ENCODE measurements around the gene CHCHD6. TPM values are rescaled to one million over a fixed set of nuclear protein-coding genes. Genes with fewer than 3 reads are reported as not detected.

The CHCHD6 gene
- total and polyA plus RNA-seq, 2 of the 4 experiments (the other 2 are of a cell fraction), result 18.8 to 28.9 TPM

DNA sequence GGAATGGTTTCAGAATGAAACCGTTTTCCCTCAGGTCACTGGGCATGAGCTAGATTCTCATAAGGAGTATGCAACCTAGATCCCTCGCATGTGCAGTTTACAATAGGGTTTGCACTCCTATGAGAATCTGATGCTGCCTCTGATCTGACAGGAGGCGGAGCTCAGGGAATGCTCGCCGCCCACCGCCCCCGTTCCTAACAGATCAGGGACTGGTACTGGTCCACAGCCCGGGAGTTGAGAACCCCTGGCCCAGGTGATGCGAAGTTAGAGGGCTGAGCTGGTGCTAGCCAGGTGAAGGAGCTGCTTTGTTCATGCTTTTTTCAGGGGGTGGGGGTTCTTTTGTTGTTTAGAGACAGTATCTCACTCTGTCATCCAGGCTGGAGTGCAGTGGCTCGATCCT, 263.3 kb downstream of the CHCHD6 start:
- Histone ChIP-seq H3K4me1 (ENCODE audit: control insufficient read depth, insufficient read depth, low read length) (peaks cover 12% of the 10 kb centered on the region), H3K18ac (ENCODE audit: low read depth, low read length) (no peak overlapping the region), H3K9ac (ENCODE audit: low read depth, low read length) (no peak overlapping the region), H3K9me1 (ENCODE audit: insufficient read depth, low read length) (peaks cover 5% of the 10 kb centered on the region), H2BK20ac (ENCODE audit: low read depth, low read length) (no peak overlapping the region), H4K8ac (ENCODE audit: low read depth in 2 of 2, low read length in 2 of 2) (no peak overlapping the region), H2BK15ac (ENCODE audit: low read depth, low read length) (no peak overlapping the region), H3K4me3 (ENCODE audit: insufficient read depth, low read depth, low read length) (no peak overlapping the region), H3K27me3 (ENCODE audit: control insufficient read depth, insufficient read depth, low read length) (no peaks in the 10 kb centered on the region; the same call in 1 of the 2 replicates), H3K4me2 (ENCODE audit: low read depth, low read length) (no peak overlapping the region), H3K79me1 (ENCODE audit: low read depth in 1 of 2, low read length in 2 of 2) (no peaks in the 10 kb centered on the region), H2AFZ (replicated peaks; ENCODE audit: low read length, poor library complexity) (no peak overlapping the region), H2BK5ac (ENCODE audit: low read depth, low read length, poor library complexity, severe bottlenecking) (no peak overlapping the region), H3K14ac (replicated peaks; ENCODE audit: low read depth, low read length) (no peak overlapping the region), H2BK120ac (ENCODE audit: low read depth, low read length) (no peak overlapping the region), H2AK5ac (ENCODE audit: low read depth, low read length) (no peak overlapping the region), H4K20me1 (ENCODE audit: insufficient read depth, low read length) (no peaks in the 10 kb centered on the region), H3K4ac (ENCODE audit: low read depth, low read length) (no peak overlapping the region), H2AK9ac (replicated peaks; ENCODE audit: low read depth, low read length, poor library complexity) (no peak overlapping the region), H3K36me3 (ENCODE audit: control insufficient read depth, insufficient read depth, low read length) (no peaks in the 10 kb centered on the region), H3K23ac (ENCODE audit: low read depth, low read length) (no peak overlapping the region), H4K91ac (ENCODE audit: insufficient read depth, low read depth, low read length) (no peak overlapping the region), H3K27ac (ENCODE audit: insufficient read depth, low read length) (no peak overlapping the region), H4K5ac (ENCODE audit: low read depth, low read length) (no peak overlapping the region), H3K9me3 (ENCODE audit: control insufficient read depth, insufficient read depth, low read length) (no peaks in the 10 kb centered on the region), H3K56ac (ENCODE audit: extremely low read depth, insufficient read depth, low read length) (no peak overlapping the region)
- in situ Hi-C loops (cut with MboI; ENCODE audit: low sequenced_read_pairs), result no loop called here
- BruUV-seq (replicated peaks), result no TSS peak
- DNase-seq (no peak), ATAC-seq (ENCODE audit: low read depth) (no peak)
- TF ChIP-seq RFX5 (IDR thresholded peaks at IDR 0.05; ENCODE audit: low read depth, low read length), result no peak
- TF ChIP-seq, protein P1, sequence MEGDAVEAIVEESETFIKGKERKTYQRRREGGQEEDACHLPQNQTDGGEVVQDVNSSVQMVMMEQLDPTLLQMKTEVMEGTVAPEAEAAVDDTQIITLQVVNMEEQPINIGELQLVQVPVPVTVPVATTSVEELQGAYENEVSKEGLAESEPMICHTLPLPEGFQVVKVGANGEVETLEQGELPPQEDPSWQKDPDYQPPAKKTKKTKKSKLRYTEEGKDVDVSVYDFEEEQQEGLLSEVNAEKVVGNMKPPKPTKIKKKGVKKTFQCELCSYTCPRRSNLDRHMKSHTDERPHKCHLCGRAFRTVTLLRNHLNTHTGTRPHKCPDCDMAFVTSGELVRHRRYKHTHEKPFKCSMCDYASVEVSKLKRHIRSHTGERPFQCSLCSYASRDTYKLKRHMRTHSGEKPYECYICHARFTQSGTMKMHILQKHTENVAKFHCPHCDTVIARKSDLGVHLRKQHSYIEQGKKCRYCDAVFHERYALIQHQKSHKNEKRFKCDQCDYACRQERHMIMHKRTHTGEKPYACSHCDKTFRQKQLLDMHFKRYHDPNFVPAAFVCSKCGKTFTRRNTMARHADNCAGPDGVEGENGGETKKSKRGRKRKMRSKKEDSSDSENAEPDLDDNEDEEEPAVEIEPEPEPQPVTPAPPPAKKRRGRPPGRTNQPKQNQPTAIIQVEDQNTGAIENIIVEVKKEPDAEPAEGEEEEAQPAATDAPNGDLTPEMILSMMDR (conservative IDR thresholded peaks at IDR 0.05; ENCODE audit: low read depth, low read length), result no peak
- no peak for TF ChIP-seq BHLHE40 (IDR thresholded peaks at IDR 0.05; ENCODE audit: low read depth, low read length)
- TF ChIP-seq CHD1 (IDR thresholded peaks at IDR 0.05; ENCODE audit: low read depth, low read length), result no peak
- no peak for TF ChIP-seq NFE2L2 (IDR thresholded peaks at IDR 0.05; ENCODE audit: low read depth, low read length)
- TF ChIP-seq CEBPB (IDR thresholded peaks at IDR 0.05; ENCODE audit: low read depth, low read length), result no peak
- TF ChIP-seq RAD21 (IDR thresholded peaks at IDR 0.05; ENCODE audit: low read length), result no peak
- TF ChIP-seq FOS (IDR thresholded peaks at IDR 0.05; ENCODE audit: low read depth, low read length), result no peak
- TF ChIP-seq MXI1 (IDR thresholded peaks at IDR 0.05; ENCODE audit: borderline replicate concordance, low read depth, low read length), result no peak
- no peak for TF ChIP-seq MAFK (IDR thresholded peaks at IDR 0.05; ENCODE audit: low read depth, low read length)
- TF ChIP-seq, protein P2, sequence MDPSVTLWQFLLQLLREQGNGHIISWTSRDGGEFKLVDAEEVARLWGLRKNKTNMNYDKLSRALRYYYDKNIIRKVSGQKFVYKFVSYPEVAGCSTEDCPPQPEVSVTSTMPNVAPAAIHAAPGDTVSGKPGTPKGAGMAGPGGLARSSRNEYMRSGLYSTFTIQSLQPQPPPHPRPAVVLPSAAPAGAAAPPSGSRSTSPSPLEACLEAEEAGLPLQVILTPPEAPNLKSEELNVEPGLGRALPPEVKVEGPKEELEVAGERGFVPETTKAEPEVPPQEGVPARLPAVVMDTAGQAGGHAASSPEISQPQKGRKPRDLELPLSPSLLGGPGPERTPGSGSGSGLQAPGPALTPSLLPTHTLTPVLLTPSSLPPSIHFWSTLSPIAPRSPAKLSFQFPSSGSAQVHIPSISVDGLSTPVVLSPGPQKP (IDR thresholded peaks at IDR 0.05; ENCODE audit: borderline replicate concordance, low read depth, low read length), result no peak
- TF ChIP-seq, protein P3, sequence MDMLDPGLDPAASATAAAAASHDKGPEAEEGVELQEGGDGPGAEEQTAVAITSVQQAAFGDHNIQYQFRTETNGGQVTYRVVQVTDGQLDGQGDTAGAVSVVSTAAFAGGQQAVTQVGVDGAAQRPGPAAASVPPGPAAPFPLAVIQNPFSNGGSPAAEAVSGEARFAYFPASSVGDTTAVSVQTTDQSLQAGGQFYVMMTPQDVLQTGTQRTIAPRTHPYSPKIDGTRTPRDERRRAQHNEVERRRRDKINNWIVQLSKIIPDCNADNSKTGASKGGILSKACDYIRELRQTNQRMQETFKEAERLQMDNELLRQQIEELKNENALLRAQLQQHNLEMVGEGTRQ (IDR thresholded peaks at IDR 0.05; ENCODE audit: low read depth, low read length), result no peak
- no peak for TF ChIP-seq MAZ (IDR thresholded peaks at IDR 0.05; ENCODE audit: borderline replicate concordance, low read depth, low read length)
- no peak for TF ChIP-seq RCOR1 (IDR thresholded peaks at IDR 0.05; ENCODE audit: insufficient replicate concordance, low read length)
- POLR2A ChIA-PET (ENCODE audit: unreplicated experiment), result no interaction called here
- CTCF ChIA-PET, result interaction anchor here (1.1 kb wide), 2 partner anchors 15 to 24 kb away, joined by 3 read pairs; partner anchors contain the start of gene PLXNA1
- intact Hi-C loops (cut with micrococcal nuclease), result no loop called here
- dilution Hi-C loops (cut with HindIII; ENCODE audit: low sequenced_read_pairs, unreplicated experiment), result no loop called here
- WGBS, 2 experiments (ENCODE audit: extremely low coverage in 2 of 2, insufficient read length in 1 of 2), result 70% methylated on average over 2 of the region's 10 CpGs; no CpG with 5 or more reads in 1 of the 2 experiments

Data from IMR-90 (cell line).